ENCODE results near the gene RC3H1. TPM values are rescaled to one million over a fixed set of nuclear protein-coding genes. Genes with fewer than 3 reads are reported as not detected.

The RC3H1 gene
- total and polyA plus RNA-seq, 9 of the 15 experiments (the other 6 are each of a cell fraction or from before 2014, with no cell fraction given): 2.4 to 31.7 (median 12.4) TPM

DNA sequence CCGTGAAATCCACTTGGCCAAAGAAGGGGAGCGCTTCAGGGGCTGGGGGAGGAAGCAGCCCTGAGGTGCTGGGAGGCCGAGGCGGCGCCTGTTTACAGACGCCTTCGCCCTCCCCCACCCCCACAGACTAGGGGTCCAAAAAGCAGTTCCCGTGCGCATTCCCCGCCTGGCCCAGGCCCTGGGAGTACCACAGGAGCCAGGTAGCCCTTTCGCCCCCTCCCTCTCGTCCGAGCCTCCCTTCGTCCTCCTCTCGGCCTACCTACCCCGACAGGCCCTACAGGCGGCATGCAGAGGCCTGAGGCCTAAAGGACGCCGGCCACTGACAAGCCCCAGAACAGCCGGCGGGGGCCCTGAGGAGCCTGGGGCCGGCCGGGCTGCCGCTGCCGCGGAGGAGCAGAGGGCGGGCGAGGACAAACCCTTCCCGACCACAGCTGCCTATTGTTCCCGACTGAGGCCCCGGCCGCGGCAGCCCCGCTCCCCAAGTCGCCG, 522 bp downstream of the RC3H1 start (continued):
- TF ChIP-seq, protein P1, sequence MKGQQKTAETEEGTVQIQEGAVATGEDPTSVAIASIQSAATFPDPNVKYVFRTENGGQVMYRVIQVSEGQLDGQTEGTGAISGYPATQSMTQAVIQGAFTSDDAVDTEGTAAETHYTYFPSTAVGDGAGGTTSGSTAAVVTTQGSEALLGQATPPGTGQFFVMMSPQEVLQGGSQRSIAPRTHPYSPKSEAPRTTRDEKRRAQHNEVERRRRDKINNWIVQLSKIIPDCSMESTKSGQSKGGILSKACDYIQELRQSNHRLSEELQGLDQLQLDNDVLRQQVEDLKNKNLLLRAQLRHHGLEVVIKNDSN (CRISPR knock-in tag; IDR thresholded peaks at IDR 0.05): peak; percentile 29; the same call in 1 of the 2 replicates
- TF ChIP-seq EZH2 (IDR thresholded peaks at IDR 0.05; ENCODE audit: borderline replicate concordance, low read depth, low read length): no peak
- TF ChIP-seq, protein P2, sequence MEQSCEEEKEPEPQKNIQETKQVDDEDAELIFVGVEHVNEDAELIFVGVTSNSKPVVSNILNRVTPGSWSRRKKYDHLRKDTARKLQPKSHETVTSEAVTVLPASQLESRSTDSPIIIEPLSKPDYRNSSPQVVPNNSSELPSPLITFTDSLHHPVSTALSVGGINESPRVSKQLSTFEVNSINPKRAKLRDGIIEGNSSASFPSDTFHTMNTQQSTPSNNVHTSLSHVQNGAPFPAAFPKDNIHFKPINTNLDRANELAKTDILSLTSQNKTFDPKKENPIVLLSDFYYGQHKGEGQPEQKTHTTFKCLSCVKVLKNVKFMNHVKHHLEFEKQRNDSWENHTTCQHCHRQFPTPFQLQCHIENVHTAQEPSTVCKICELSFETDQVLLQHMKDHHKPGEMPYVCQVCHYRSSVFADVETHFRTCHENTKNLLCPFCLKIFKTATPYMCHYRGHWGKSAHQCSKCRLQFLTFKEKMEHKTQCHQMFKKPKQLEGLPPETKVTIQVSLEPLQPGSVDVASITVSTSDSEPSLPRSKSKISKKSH (CRISPR knock-in tag; IDR thresholded peaks at IDR 0.05): no peak
- peak; percentile 63 for TF ChIP-seq SAP30 (IDR thresholded peaks at IDR 0.05; ENCODE audit: borderline replicate concordance, insufficient read depth, low read depth, low read length, poor library complexity, severe bottlenecking)
- TF ChIP-seq ZNF431 (CRISPR knock-in tag; IDR thresholded peaks at IDR 0.05): peak; percentile 75
- peak; percentile 34; the same call in 1 of the 2 replicates for TF ChIP-seq CXXC5 (CRISPR knock-in tag; IDR thresholded peaks at IDR 0.05)
- TF ChIP-seq MYC (IDR thresholded peaks at IDR 0.05; ENCODE audit: low read depth, low read length): no peak
- TF ChIP-seq MYC (CRISPR knock-in tag; IDR thresholded peaks at IDR 0.05; ENCODE audit: borderline replicate concordance, low read depth): peak; percentile 66; the same call in 1 of the 2 replicates
- TF ChIP-seq, protein P3, sequence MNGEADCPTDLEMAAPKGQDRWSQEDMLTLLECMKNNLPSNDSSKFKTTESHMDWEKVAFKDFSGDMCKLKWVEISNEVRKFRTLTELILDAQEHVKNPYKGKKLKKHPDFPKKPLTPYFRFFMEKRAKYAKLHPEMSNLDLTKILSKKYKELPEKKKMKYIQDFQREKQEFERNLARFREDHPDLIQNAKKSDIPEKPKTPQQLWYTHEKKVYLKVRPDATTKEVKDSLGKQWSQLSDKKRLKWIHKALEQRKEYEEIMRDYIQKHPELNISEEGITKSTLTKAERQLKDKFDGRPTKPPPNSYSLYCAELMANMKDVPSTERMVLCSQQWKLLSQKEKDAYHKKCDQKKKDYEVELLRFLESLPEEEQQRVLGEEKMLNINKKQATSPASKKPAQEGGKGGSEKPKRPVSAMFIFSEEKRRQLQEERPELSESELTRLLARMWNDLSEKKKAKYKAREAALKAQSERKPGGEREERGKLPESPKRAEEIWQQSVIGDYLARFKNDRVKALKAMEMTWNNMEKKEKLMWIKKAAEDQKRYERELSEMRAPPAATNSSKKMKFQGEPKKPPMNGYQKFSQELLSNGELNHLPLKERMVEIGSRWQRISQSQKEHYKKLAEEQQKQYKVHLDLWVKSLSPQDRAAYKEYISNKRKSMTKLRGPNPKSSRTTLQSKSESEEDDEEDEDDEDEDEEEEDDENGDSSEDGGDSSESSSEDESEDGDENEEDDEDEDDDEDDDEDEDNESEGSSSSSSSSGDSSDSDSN (IDR thresholded peaks at IDR 0.05; ENCODE audit: borderline replicate concordance in 1 of 2, low read depth in 2 of 2, low read length in 2 of 2): peak in 1 of 2 experiments; percentile 82; a peak in 3 of 4 replicates
- TF ChIP-seq TBP (optimal IDR thresholded peaks at IDR 0.05; ENCODE audit: low read depth, low read length): peak; percentile 62
- TF ChIP-seq, protein P4, sequence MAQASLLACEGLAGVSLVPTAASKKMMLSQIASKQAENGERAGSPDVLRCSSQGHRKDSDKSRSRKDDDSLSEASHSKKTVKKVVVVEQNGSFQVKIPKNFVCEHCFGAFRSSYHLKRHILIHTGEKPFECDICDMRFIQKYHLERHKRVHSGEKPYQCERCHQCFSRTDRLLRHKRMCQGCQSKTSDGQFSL (CRISPR knock-in tag; IDR thresholded peaks at IDR 0.05): peak; percentile 65
- TF ChIP-seq, protein P4 (tag; IDR thresholded peaks at IDR 0.05): no peak
- TF ChIP-seq, protein P5, sequence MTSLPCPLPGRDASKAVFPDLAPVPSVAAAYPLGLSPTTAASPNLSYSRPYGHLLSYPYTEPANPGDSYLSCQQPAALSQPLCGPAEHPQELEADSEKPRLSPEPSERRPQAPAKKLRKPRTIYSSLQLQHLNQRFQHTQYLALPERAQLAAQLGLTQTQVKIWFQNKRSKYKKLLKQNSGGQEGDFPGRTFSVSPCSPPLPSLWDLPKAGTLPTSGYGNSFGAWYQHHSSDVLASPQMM (CRISPR knock-in tag; IDR thresholded peaks at IDR 0.05): no peak
- no peak for TF ChIP-seq ILF3 (IDR thresholded peaks at IDR 0.05; ENCODE audit: borderline replicate concordance)
- TF ChIP-seq, protein P6, sequence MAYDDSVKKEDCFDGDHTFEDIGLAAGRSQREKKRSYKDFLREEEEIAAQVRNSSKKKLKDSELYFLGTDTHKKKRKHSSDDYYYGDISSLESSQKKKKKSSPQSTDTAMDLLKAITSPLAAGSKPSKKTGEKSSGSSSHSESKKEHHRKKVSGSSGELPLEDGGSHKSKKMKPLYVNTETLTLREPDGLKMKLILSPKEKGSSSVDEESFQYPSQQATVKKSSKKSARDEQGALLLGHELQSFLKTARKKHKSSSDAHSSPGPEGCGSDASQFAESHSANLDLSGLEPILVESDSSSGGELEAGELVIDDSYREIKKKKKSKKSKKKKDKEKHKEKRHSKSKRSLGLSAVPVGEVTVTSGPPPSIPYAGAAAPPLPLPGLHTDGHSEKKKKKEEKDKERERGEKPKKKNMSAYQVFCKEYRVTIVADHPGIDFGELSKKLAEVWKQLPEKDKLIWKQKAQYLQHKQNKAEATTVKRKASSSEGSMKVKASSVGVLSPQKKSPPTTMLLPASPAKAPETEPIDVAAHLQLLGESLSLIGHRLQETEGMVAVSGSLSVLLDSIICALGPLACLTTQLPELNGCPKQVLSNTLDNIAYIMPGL (CRISPR knock-in tag; IDR thresholded peaks at IDR 0.05): peak; percentile 50; the same call in 1 of the 2 replicates
- TF ChIP-seq TAF1 (IDR thresholded peaks at IDR 0.05; ENCODE audit: control insufficient read depth, extremely low read depth, insufficient read depth, low read length, severe bottlenecking): peak; percentile 25
- TF ChIP-seq HLTF (IDR thresholded peaks at IDR 0.05): 0 out of 2 replicates have a peak, but pooled peaks have one; percentile 15

Measured in K562 (cell line).